Ascending aorta (tissue), 2 donors: ENCODE data around the gene PSAPL1. TPM values are rescaled to one million over a fixed set of nuclear protein-coding genes. Genes with fewer than 3 reads are reported as not detected.

Experiments used
- DNase-seq, 2 donors: peaks; one replicate each; pipeline ENCODE4 v3.0.0-alpha.2; 2019; ENCODE audit warnings: low spot score in 2 of 2
- H3K27ac ChIP-seq, 2 donors: fragments of 200-600 bp; sonication (generic); one replicate each; pipeline ENCODE4 v1.5.1; 2016 to 2017; ENCODE audit warnings: mild to moderate bottlenecking in 1 of 2
- H3K27me3 ChIP-seq: fragments of 200-600 bp; sonication (generic); one replicate; pipeline ENCODE4 v1.5.1; 2017
- H3K36me3 ChIP-seq, 2 donors: fragments of 200-600 bp; sonication (generic); one replicate each; pipeline ENCODE4 v1.5.1; 2016
- H3K4me1 ChIP-seq, 2 donors: fragments of 200-600 bp; sonication (generic); one replicate each; pipeline ENCODE4 v1.5.1; 2016 to 2017; ENCODE audit warnings: mild to moderate bottlenecking in 1 of 2
- H3K4me3 ChIP-seq, 2 donors: fragments of 200-600 bp; sonication (generic); one replicate each; pipeline ENCODE4 v1.5.1; 2016 to 2017; ENCODE audit warnings: mild to moderate bottlenecking in 1 of 2
- H3K9me3 ChIP-seq, 2 donors: fragments of 200-600 bp; sonication (generic); one replicate each; pipeline ENCODE4 v1.5.1; 2016
- intact Hi-C: fragments of 100-400 bp; cut with DNase I; formaldehyde crosslinking; loops from one replicate; pipeline ENCODE4 v1.15.1; 2023
- total RNA-seq: library from RNA; depleted of rRNA; stranded (reverse); fragments of >200 nt; gene quantifications from one replicate; pipeline ENCODE4 v1.1.0, GENCODE V29; 2016
- TF ChIP-seq, protein P1 (sequence below), 3 experiments: fragments of 200-600 bp in 2 of 3; fragments of 450-650 bp in 1 of 3; sonication (generic) in 2 of 3; IDR thresholded peaks; one replicate each; pipeline ENCODE4 v1.5.1; 2016 to 2019; ENCODE audit warnings: antibody characterized with exemption in 3 of 3, mild to moderate bottlenecking in 1 of 3, moderate library complexity in 1 of 3

The PSAPL1 gene
- total RNA-seq, 1 donor from 2014 or later, result not detected

DNA sequence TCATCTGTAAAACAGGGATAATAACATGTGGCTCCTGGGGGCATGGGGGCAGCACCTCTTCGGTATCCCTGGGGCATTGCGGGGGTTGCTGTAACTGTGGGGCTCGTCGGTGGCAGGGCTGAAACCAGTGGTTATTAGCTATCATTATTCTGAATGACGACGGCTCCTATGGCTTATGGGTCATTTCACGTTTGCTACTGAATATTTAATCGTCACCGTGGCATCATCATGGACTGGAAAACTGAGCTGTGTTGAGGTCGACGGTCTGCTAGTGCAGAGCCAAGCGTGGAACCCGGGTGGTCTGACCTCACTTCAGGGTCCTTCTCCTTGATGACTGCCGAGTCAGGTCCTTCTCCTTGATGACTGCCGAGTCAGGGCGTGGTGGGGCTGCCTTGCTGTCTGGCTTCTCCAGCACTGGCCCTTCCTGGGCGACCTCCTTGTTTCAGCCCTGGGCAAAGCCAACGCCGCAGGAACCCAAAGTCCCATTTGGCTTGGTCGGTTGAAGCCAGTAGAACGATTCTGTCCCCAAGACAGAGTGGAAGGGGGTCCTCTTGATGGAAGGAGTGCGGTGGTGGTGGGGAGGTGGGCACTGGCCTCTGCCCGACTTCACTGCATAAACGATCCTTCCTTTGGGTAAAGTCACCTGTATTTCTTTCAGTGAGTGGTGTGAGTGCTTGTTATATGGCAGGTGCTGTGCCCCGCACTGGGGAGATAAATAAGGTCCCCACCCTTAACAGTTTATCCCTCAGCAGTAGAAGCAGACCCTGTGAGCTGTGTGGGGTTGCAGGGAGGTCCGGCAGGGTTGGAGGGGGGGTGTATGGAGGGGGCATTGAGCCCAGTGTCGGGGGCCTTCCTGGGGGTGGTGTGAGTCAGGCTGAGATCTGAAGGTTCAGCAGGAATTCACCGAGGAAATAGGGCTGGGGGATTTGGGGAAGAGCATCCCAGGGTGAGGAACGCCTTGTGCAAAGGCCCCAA, 40.8 kb downstream of the PSAPL1 start:
- intact Hi-C loops, result no loop called here

DNA sequence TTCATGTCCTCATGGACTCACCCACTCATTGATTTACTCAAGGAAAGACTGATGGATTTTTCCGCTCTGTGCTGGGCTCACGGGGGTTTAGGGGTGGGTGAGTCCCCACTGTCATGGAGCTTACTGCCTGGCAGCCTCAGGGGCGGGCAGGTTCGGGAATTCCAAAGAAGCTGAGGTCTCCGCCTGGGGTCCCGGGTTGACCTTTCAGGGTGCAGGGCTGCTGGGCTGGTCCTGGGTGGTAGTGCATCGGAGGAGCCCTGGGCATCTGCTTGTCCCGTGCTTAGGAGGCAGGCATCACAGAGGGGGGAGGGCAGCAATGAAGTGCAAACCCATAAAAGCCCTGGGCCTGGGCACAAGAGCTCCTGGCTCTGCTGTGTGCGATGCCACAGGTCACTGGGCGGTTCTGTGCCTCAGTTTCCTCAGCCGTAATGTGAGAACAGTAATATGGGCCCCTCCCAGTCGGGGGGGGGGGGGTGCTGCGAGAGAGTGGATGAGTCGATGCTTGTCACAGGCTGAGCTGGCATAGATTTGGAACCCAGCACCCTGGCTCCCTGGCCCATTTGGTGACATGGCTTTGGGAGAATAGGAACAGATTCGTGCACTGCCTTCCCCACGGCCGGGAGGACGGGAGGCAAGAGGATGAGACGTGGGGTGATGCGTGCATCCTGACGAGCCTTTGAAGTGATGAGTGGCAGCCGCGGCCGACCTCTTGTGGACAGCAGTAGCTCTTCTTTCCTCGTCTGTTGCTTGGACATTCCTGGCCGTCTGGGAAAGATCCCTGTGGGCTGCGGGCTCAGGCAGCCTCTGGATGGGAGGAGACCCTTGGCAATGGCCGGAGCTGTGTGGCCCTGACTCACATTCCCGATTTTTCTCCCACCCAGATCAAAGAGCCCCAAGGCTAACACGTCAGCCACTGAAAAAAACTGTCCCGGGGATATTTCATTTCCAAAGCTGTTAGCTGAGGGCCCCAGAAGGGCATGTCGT, 42.0 kb downstream of the PSAPL1 start:
- TF ChIP-seq, protein P1, sequence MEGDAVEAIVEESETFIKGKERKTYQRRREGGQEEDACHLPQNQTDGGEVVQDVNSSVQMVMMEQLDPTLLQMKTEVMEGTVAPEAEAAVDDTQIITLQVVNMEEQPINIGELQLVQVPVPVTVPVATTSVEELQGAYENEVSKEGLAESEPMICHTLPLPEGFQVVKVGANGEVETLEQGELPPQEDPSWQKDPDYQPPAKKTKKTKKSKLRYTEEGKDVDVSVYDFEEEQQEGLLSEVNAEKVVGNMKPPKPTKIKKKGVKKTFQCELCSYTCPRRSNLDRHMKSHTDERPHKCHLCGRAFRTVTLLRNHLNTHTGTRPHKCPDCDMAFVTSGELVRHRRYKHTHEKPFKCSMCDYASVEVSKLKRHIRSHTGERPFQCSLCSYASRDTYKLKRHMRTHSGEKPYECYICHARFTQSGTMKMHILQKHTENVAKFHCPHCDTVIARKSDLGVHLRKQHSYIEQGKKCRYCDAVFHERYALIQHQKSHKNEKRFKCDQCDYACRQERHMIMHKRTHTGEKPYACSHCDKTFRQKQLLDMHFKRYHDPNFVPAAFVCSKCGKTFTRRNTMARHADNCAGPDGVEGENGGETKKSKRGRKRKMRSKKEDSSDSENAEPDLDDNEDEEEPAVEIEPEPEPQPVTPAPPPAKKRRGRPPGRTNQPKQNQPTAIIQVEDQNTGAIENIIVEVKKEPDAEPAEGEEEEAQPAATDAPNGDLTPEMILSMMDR (IDR thresholded peaks at IDR 0.05), result no peak
- peak in 1 of 2 donors; percentile 53 for DNase-seq
- Histone ChIP-seq H3K36me3 (no peaks in the 10 kb centered on the region), H3K4me1 (no peaks in the 10 kb centered on the region), H3K27ac (no peak overlapping the region), H3K27me3 (no peaks in the 10 kb centered on the region), H3K9me3 (no peaks in the 10 kb centered on the region), H3K4me3 (no peak overlapping the region)
- intact Hi-C loops, result no loop called here

More for the DNA sequence above, 40.8 kb downstream of the PSAPL1 start:
- Histone ChIP-seq H3K4me1 (no peaks in the 10 kb centered on the region), H3K36me3 (no peaks in the 10 kb centered on the region), H3K27me3 (no peaks in the 10 kb centered on the region), H3K27ac (no peak overlapping the region), H3K9me3 (no peaks in the 10 kb centered on the region), H3K4me3 (no peak overlapping the region)
- TF ChIP-seq, protein P1 (IDR thresholded peaks at IDR 0.05), result no peak
- DNase-seq, result peak in 1 of 2 donors; percentile 48

DNA sequence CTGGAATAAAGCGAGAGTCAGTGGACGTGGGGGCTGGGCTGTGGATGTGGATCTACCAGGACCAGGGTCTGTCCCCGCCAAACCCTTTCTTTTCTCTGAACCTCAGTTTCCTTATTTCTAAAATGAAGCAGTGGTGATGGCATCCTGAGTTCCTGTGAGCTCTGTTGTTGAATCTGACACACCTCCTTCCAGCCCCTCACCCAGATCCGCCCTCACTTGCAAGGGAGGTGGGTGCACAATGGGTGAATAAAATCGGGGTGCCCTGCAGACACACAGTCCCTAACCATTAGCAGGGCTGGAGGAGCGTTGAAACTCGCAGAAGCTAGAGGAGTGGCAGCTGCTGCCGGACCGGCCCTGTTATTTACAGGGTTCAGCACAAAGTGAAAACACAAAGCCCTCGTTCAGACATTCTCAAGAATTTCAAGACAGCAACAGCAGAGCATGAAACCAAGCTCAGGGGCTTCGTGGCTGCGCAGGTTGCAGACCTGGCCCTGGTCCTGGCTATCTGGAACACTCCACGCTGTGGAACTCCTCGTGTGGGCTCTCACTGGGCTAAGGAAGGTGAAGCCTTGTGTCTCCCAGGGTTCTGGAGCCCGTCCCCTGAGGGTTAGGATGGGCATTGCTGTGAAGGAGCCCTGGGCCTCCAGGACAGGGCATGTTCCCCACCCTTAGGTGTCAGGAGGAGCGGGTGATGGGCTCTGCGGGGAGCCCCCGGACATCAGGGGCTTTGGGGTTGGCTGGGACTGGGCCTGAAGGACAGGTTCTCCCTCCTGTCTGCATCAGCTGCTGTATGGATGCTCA, 42.9 kb downstream of the PSAPL1 start:
- intact Hi-C loops, result no loop called here
- TF ChIP-seq, protein P1 (IDR thresholded peaks at IDR 0.05), result no peak
- H3K4me3 ChIP-seq, result no peak overlapping the region
- no peaks in the 10 kb centered on the region for H3K9me3 ChIP-seq
- H3K27me3 ChIP-seq, result no peaks in the 10 kb centered on the region
- no peak overlapping the region for H3K27ac ChIP-seq
- H3K4me1 ChIP-seq, result no peaks in the 10 kb centered on the region
- DNase-seq, result peak in 1 of 2 donors; percentile 53
- no peaks in the 10 kb centered on the region for H3K36me3 ChIP-seq

DNA sequence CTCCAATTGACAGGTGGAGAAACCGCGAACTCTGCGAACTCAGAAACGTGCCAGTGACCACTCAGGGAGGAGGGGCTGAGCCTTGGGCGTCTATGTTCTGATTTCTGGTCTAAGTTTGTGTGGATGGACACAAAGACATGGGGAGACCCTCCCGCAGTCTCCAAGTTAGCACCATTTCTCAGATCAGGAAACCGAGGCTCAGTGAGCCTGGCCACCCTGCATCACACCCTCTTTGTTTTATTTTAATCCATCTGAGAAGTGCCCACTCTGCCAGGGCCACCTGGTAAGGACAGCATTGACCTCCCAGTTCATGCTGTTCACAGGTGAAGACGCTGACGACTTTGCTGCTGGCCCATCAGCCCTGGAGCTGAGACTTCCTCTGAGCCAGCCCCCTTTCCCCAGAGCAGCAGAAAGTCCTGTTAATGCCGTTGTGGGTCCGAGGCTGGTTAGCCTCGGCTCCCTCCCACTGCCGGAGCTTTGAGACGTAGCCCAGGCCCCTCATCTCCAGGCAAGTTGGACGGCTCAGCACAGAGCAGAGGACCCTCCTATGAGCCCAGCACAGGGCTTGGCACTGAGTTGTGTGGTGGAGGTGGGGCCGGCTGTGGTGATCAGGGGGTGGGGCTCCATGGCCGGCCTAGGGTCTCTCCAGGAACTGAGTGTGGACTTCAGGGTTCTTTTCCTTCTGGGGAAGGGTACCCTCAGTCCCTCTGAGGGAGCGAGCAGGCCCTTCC, 43.7 kb downstream of the PSAPL1 start:
- H3K4me1 ChIP-seq, result no peaks in the 10 kb centered on the region
- no peaks in the 10 kb centered on the region for H3K9me3 ChIP-seq
- TF ChIP-seq, protein P1 (IDR thresholded peaks at IDR 0.05), result no peak
- no peak overlapping the region for H3K27ac ChIP-seq
- H3K36me3 ChIP-seq, result no peaks in the 10 kb centered on the region
- intact Hi-C loops, result no loop called here
- peak in 1 of 2 donors; percentile 42 for DNase-seq
- H3K27me3 ChIP-seq, result no peaks in the 10 kb centered on the region
- H3K4me3 ChIP-seq, result no peak overlapping the region
